ENCODE results near the gene MTA1.

DNA sequence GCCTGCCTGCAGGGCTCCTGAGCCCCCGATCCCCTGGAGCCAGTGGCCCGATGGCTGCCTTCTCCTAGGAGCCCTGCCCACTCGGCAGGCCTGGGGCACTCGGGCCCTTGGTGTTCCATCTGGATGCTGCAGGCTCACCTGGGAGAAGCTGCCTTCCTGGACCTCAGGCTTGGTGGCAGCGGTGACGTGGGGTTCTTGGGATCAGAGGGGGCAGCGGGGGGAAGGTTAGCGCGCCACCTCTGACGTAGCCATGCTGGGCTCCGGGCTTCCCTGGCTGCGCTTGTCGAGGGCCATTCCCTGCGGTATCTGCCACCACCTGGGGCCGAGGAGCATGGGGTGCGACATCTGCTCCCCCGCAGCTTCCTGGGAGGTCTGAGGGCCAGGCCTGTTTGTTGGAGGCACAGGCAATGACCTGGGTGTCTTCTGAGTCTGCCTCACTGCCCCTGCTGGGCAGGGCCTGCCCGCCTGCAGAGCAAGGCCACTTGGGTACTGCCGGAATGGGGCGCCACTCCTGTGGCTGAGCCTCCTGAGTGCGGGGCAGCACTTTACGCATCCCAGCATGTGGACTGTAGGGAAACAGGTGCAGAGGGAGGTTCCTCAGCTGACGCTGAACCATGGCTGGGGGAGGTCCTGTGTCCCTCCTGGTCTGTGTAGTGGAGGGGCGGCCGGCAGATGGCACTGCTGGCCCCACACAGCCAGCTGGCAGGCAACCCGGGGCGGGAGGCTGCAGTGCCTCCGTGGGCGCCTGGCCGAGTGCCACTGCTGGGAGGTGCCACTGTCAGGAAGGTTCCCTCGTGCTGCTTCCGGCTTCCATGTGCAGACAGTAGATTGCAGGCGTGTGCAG, 20.3 kb downstream of the MTA1 start:
- TF ChIP-seq, protein P1, sequence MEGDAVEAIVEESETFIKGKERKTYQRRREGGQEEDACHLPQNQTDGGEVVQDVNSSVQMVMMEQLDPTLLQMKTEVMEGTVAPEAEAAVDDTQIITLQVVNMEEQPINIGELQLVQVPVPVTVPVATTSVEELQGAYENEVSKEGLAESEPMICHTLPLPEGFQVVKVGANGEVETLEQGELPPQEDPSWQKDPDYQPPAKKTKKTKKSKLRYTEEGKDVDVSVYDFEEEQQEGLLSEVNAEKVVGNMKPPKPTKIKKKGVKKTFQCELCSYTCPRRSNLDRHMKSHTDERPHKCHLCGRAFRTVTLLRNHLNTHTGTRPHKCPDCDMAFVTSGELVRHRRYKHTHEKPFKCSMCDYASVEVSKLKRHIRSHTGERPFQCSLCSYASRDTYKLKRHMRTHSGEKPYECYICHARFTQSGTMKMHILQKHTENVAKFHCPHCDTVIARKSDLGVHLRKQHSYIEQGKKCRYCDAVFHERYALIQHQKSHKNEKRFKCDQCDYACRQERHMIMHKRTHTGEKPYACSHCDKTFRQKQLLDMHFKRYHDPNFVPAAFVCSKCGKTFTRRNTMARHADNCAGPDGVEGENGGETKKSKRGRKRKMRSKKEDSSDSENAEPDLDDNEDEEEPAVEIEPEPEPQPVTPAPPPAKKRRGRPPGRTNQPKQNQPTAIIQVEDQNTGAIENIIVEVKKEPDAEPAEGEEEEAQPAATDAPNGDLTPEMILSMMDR (IDR thresholded peaks at IDR 0.05), result no peak
- TF ChIP-seq POLR2A (IDR thresholded peaks at IDR 0.05), result no peak

Measured in heart left ventricle (tissue), 13 donors.